ENCODE data around the gene AREL1.

The AREL1 gene

GRCh38 chr14:74705613-74706500 lies 7.0 kb downstream of the AREL1 start:
- Histone ChIP-seq H3K79me2 (ENCODE audit: control insufficient read depth, low read length) (peaks cover 99% of the 10 kb centered on the region), H3K9me3 (ENCODE audit: control insufficient read depth, insufficient read depth, low read length) (peaks cover 17% of the 10 kb centered on the region), H3K36me3 (ENCODE audit: control insufficient read depth, low read length) (peaks cover 5% of the 10 kb centered on the region; the same call in 1 of the 2 replicates), H3K27ac (ENCODE audit: low read depth, low read length) (no peak overlapping the region), H3K27me3 (ENCODE audit: control insufficient read depth, low read length) (no peaks in the 10 kb centered on the region), H3K4me3 (ENCODE audit: low read length) (no peak overlapping the region), H3F3A (ENCODE audit: control insufficient read depth, insufficient read depth) (0 out of 2 replicates have a peak, but pooled peaks cover 3% of the 10 kb centered on the region), H3K4me1 (ENCODE audit: control insufficient read depth, low read length) (no peaks in the 10 kb centered on the region), H3K9me2 (replicated peaks; ENCODE audit: control insufficient read depth, low read length) (no peaks in the 10 kb centered on the region), H4K20me1 (ENCODE audit: control insufficient read depth, insufficient read depth, low read depth, low read length) (no peaks in the 10 kb centered on the region), H3K4me2 (ENCODE audit: low read length) (no peak overlapping the region)
- TF ChIP-seq CTCF (IDR thresholded peaks at IDR 0.05; ENCODE audit: low read depth, low read length, poor library complexity, severe bottlenecking) (no peak), EZH2phosphoT487 (IDR thresholded peaks at IDR 0.05; ENCODE audit: borderline replicate concordance, low read length) (no peak)

DNA sequence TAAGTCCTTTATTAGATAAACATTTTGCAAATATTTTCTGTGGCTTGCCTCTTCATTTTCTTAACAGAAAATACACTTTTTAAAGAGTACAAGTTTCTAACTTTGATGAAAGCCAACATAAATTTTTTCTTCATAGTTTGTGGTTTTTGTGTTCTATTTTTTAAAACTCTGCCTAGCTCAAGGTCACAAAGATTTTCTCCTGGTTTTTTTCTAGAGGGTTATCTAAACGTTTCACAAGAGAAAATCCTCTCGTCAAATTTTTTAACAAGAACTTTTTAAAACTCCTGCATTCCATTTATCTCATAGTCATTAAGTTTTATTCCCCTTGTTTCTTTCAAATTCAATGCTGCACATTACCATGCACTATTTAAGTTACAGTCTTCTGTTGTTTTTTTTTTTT lies 8.2 kb downstream of the AREL1 start:
- H3K27me3 ChIP-seq (ENCODE audit: control insufficient read depth, low read length) = no peaks in the 10 kb centered on the region
- no peaks in the 10 kb centered on the region for H3K4me1 ChIP-seq (ENCODE audit: control insufficient read depth, low read length)
- no peak overlapping the region for H3K27ac ChIP-seq (ENCODE audit: low read depth, low read length)
- H3K4me3 ChIP-seq (ENCODE audit: low read length) = no peak overlapping the region
- H3K4me2 ChIP-seq (ENCODE audit: low read length) = no peak overlapping the region
- peaks cover 97% of the 10 kb centered on the region for H3K79me2 ChIP-seq (ENCODE audit: control insufficient read depth, low read length)
- TF ChIP-seq CTCF (IDR thresholded peaks at IDR 0.05; ENCODE audit: low read depth, low read length, poor library complexity, severe bottlenecking) (no peak), EZH2phosphoT487 (IDR thresholded peaks at IDR 0.05; ENCODE audit: borderline replicate concordance, low read length) (no peak)
- H3K9me2 ChIP-seq (replicated peaks; ENCODE audit: control insufficient read depth, low read length) = no peaks in the 10 kb centered on the region
- H3F3A ChIP-seq (ENCODE audit: control insufficient read depth, insufficient read depth) = no peaks in the 10 kb centered on the region
- H3K9me3 ChIP-seq (ENCODE audit: control insufficient read depth, insufficient read depth, low read length) = peaks cover 17% of the 10 kb centered on the region
- H4K20me1 ChIP-seq (ENCODE audit: control insufficient read depth, insufficient read depth, low read depth, low read length) = 0 out of 2 replicates have a peak, but pooled peaks cover 3% of the 10 kb centered on the region
- H3K36me3 ChIP-seq (ENCODE audit: control insufficient read depth, low read length) = peaks cover 5% of the 10 kb centered on the region; the same call in 1 of the 2 replicates

DNA sequence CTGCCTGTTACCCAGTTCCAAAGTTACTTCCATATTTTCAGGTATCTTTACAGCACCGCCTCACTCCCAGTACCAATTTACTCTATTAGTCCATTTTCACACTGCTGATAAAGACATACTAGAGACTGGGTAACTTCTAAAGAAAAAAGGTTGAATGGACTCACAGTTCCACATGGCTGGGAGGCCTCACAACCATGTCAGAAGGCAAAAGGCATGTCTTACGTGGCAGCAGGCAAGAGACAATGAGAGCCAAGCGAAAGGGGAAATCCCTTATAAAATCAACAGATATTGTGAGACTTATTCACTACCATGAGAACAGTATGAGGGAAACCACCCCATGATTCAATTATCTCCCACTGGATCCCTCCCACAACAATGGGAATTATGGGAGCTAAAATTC lies 9.8 kb downstream of the AREL1 start:
- peaks cover 5% of the 10 kb centered on the region; the same call in 1 of the 2 replicates for H3K36me3 ChIP-seq (ENCODE audit: control insufficient read depth, low read length)
- TF ChIP-seq CTCF (IDR thresholded peaks at IDR 0.05; ENCODE audit: low read depth, low read length, poor library complexity, severe bottlenecking) = no peak
- TF ChIP-seq EZH2phosphoT487 (IDR thresholded peaks at IDR 0.05; ENCODE audit: borderline replicate concordance, low read length) = no peak
- H3K9me2 ChIP-seq (replicated peaks; ENCODE audit: control insufficient read depth, low read length) = no peaks in the 10 kb centered on the region
- H3K27ac ChIP-seq (ENCODE audit: low read depth, low read length) = no peak overlapping the region
- H3F3A ChIP-seq (ENCODE audit: control insufficient read depth, insufficient read depth) = no peaks in the 10 kb centered on the region
- no peaks in the 10 kb centered on the region for H3K4me1 ChIP-seq (ENCODE audit: control insufficient read depth, low read length)
- no peaks in the 10 kb centered on the region for H3K27me3 ChIP-seq (ENCODE audit: control insufficient read depth, low read length)
- peaks cover 91% of the 10 kb centered on the region for H3K79me2 ChIP-seq (ENCODE audit: control insufficient read depth, low read length)
- H3K9me3 ChIP-seq (ENCODE audit: control insufficient read depth, insufficient read depth, low read length) = peaks cover 17% of the 10 kb centered on the region
- no peak overlapping the region for H3K4me2 ChIP-seq (ENCODE audit: low read length)
- H4K20me1 ChIP-seq (ENCODE audit: control insufficient read depth, insufficient read depth, low read depth, low read length) = 0 out of 2 replicates have a peak, but pooled peaks cover 3% of the 10 kb centered on the region
- no peak overlapping the region for H3K4me3 ChIP-seq (ENCODE audit: low read length)
